ENCODE data around the gene APCDD1L.

Gene APCDD1L

GRCh38 chr20:58454460-58454859 is 60.7 kb downstream of the APCDD1L start:
- FAIRE-seq: no peak
- DNase-seq (ENCODE audit: insufficient read length): no peak
- TF ChIP-seq POLR2A (IDR thresholded peaks at IDR 0.05; ENCODE audit: low read depth, low read length): no peak
- no peak for TF ChIP-seq POLR2AphosphoS5 (IDR thresholded peaks at IDR 0.05; ENCODE audit: low read depth, low read length)
- no peak for TF ChIP-seq TAF1 (IDR thresholded peaks at IDR 0.05; ENCODE audit: borderline replicate concordance, low read depth, low read length)

- no peak for DNase-seq (ENCODE audit: insufficient read length)
- FAIRE-seq: no peak
- TF ChIP-seq POLR2AphosphoS5 (IDR thresholded peaks at IDR 0.05; ENCODE audit: low read depth, low read length) (no peak), TAF1 (IDR thresholded peaks at IDR 0.05; ENCODE audit: borderline replicate concordance, low read depth, low read length) (no peak), POLR2A (IDR thresholded peaks at IDR 0.05; ENCODE audit: low read depth, low read length) (no peak)
These were observed 61.8 kb downstream of the APCDD1L start for GRCh38 chr20:58453391-58453790.

GRCh38 chr20:58452667-58453255 is 62.4 kb downstream of the APCDD1L start:
- DNase-seq (ENCODE audit: insufficient read length) (no peak), FAIRE-seq (no peak)
- TF ChIP-seq POLR2AphosphoS5 (IDR thresholded peaks at IDR 0.05; ENCODE audit: low read depth, low read length) (no peak), POLR2A (IDR thresholded peaks at IDR 0.05; ENCODE audit: low read depth, low read length) (no peak), TAF1 (IDR thresholded peaks at IDR 0.05; ENCODE audit: borderline replicate concordance, low read depth, low read length) (no peak)

- FAIRE-seq (peak; percentile 77), DNase-seq (ENCODE audit: insufficient read length) (no peak)
- TF ChIP-seq POLR2A (IDR thresholded peaks at IDR 0.05; ENCODE audit: low read depth, low read length) (no peak), POLR2AphosphoS5 (IDR thresholded peaks at IDR 0.05; ENCODE audit: low read depth, low read length) (no peak), TAF1 (IDR thresholded peaks at IDR 0.05; ENCODE audit: borderline replicate concordance, low read depth, low read length) (no peak)
These were observed 64.9 kb downstream of the APCDD1L start for GRCh38 chr20:58450254-58450653.

GRCh38 chr20:58449681-58450221 is 65.4 kb downstream of the APCDD1L start:
- TF ChIP-seq POLR2A (IDR thresholded peaks at IDR 0.05; ENCODE audit: low read depth, low read length): no peak
- TF ChIP-seq POLR2AphosphoS5 (IDR thresholded peaks at IDR 0.05; ENCODE audit: low read depth, low read length): no peak
- TF ChIP-seq TAF1 (IDR thresholded peaks at IDR 0.05; ENCODE audit: borderline replicate concordance, low read depth, low read length): no peak
- no peak for DNase-seq (ENCODE audit: insufficient read length)
- no peak for FAIRE-seq

DNA sequence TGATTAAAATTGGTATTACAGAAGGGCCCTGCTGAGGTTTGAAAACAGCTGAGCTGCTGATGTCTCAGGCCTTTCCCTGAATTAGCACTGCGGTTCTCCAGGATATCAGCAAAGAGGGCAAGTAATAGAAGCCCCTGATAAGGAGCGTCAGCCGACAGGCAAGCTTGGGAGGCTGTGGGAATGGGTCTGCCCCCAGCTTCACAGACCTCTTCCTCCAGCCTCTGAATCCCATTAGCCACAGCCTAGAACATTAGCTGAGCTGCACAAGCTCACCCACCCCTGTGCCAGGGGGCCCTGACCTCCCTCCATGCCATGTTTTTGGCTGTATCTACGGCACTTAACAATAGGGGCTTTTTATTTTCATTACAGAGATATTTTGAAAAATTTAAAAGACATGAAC is 66.2 kb downstream of the APCDD1L start:
- FAIRE-seq (no peak), DNase-seq (ENCODE audit: insufficient read length) (no peak)
- TF ChIP-seq POLR2A (IDR thresholded peaks at IDR 0.05; ENCODE audit: low read depth, low read length) (no peak), POLR2AphosphoS5 (IDR thresholded peaks at IDR 0.05; ENCODE audit: low read depth, low read length) (no peak), TAF1 (IDR thresholded peaks at IDR 0.05; ENCODE audit: borderline replicate concordance, low read depth, low read length) (no peak)

GRCh38 chr20:58447511-58448391 is 67.4 kb downstream of the APCDD1L start:
- TF ChIP-seq POLR2A (IDR thresholded peaks at IDR 0.05; ENCODE audit: low read depth, low read length) (no peak), POLR2AphosphoS5 (IDR thresholded peaks at IDR 0.05; ENCODE audit: low read depth, low read length) (no peak), TAF1 (IDR thresholded peaks at IDR 0.05; ENCODE audit: borderline replicate concordance, low read depth, low read length) (no peak)
- DNase-seq (ENCODE audit: insufficient read length) (no peak), FAIRE-seq (peak; percentile 56)

GRCh38 chr20:58446960-58447265 is 68.3 kb downstream of the APCDD1L start:
- TF ChIP-seq TAF1 (IDR thresholded peaks at IDR 0.05; ENCODE audit: borderline replicate concordance, low read depth, low read length): no peak
- no peak for TF ChIP-seq POLR2A (IDR thresholded peaks at IDR 0.05; ENCODE audit: low read depth, low read length)
- TF ChIP-seq POLR2AphosphoS5 (IDR thresholded peaks at IDR 0.05; ENCODE audit: low read depth, low read length): no peak
- DNase-seq (ENCODE audit: insufficient read length) (no peak), FAIRE-seq (no peak)

- TF ChIP-seq POLR2AphosphoS5 (IDR thresholded peaks at IDR 0.05; ENCODE audit: low read depth, low read length): no peak
- TF ChIP-seq POLR2A (IDR thresholded peaks at IDR 0.05; ENCODE audit: low read depth, low read length): no peak
- no peak for TF ChIP-seq TAF1 (IDR thresholded peaks at IDR 0.05; ENCODE audit: borderline replicate concordance, low read depth, low read length)
- DNase-seq (ENCODE audit: insufficient read length) (no peak), FAIRE-seq (no peak)
These were observed 68.8 kb downstream of the APCDD1L start for GRCh38 chr20:58446264-58446959.

GRCh38 chr20:58444746-58445255 is 70.4 kb downstream of the APCDD1L start:
- FAIRE-seq (no peak), DNase-seq (ENCODE audit: insufficient read length) (no peak)
- TF ChIP-seq TAF1 (IDR thresholded peaks at IDR 0.05; ENCODE audit: borderline replicate concordance, low read depth, low read length) (no peak), POLR2A (IDR thresholded peaks at IDR 0.05; ENCODE audit: low read depth, low read length) (no peak), POLR2AphosphoS5 (IDR thresholded peaks at IDR 0.05; ENCODE audit: low read depth, low read length) (no peak)

GRCh38 chr20:58441723-58442122 is 73.5 kb downstream of the APCDD1L start:
- TF ChIP-seq POLR2AphosphoS5 (IDR thresholded peaks at IDR 0.05; ENCODE audit: low read depth, low read length) (no peak), POLR2A (IDR thresholded peaks at IDR 0.05; ENCODE audit: low read depth, low read length) (no peak), TAF1 (IDR thresholded peaks at IDR 0.05; ENCODE audit: borderline replicate concordance, low read depth, low read length) (no peak)
- FAIRE-seq (no peak), DNase-seq (ENCODE audit: insufficient read length) (no peak)

All from GM12892 (cell line).